ENCODE measurements around the gene KRTAP4-12.
"Not testable (repeated sequence)": the region's sequence is repeated elsewhere in the genome, so short reads cannot be mapped to it uniquely, and the experiment has no call there.

The KRTAP4-12 gene

GRCh38 chr17:41088760-41089352 is 35.1 kb downstream of the KRTAP4-12 start:
- not testable (repeated sequence) for DNase-seq (ENCODE audit: low read depth)

- not testable (repeated sequence) for DNase-seq (ENCODE audit: low read depth)
These were observed 39.7 kb downstream of the KRTAP4-12 start, which contains the start of gene KRTAP4-7 for GRCh38 chr17:41084100-41084856. TSS of gene KRTAP4-7 (plus strand) at chr17:41084150. CDS start at chr17:41084207, 57 bp downstream.

- not testable (repeated sequence) for DNase-seq (ENCODE audit: low read depth)
These were observed 40.6 kb downstream of the KRTAP4-12 start for GRCh38 chr17:41083427-41083826.

- DNase-seq (ENCODE audit: low read depth) = no peak
These were observed 41.4 kb downstream of the KRTAP4-12 start for GRCh38 chr17:41082626-41083025.

- no peak for DNase-seq (ENCODE audit: low read depth)
These were observed 47.2 kb downstream of the KRTAP4-12 start for GRCh38 chr17:41076788-41077187.

GRCh38 chr17:41073676-41074075 is 50.3 kb downstream of the KRTAP4-12 start:
- DNase-seq (ENCODE audit: low read depth) = no peak
